Activated CD4-positive, CD25-positive, alpha-beta regulatory T cell treated with anti-CD3 and anti-CD28 coated beads, Interleukin-2, amount 50 U/mL, for 16 hours (primary cell): Measurements from ENCODE around the gene HCN2.
"Not testable (repeated sequence)": the region's sequence is repeated elsewhere in the genome, so short reads cannot be mapped to it uniquely, and the experiment has no call there.

Experiments used
- DNase-seq: peaks from one replicate; pipeline ENCODE4 v3.0.0-alpha.2; 2020; ENCODE audit warnings: low read depth, low spot score

Gene HCN2

DNA sequence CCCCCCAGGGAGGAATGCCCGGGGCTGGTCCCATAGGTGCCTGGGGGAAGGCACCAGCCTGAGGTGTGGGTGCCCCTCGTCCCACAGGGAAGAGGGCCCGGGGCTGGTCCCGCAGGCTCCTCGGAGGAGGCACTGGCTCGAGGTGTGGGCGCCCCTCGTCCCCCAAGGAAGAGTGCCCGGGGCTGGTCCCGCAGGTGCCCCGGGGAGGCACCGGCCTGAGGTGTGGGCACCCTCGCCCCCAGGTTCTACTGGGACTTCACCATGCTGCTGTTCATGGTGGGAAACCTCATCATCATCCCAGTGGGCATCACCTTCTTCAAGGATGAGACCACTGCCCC, 13.6 kb downstream of the HCN2 start:
- DNase-seq: not testable (repeated sequence)

DNA sequence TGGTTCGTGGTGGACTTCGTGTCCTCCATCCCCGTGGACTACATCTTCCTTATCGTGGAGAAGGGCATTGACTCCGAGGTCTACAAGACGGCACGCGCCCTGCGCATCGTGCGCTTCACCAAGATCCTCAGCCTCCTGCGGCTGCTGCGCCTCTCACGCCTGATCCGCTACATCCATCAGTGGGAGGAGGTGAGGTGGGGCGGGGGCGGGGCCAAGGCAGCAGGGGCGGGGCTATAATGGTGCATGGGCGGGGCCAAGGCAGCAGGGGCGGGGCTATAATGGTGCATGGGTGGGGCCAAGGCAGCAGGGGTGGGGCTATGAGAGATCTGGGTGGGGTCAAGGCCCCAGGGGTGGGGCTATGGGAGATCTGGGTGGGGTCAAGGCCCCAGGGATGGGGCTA, 14.1 kb downstream of the HCN2 start:
- DNase-seq: not testable (repeated sequence)

DNA sequence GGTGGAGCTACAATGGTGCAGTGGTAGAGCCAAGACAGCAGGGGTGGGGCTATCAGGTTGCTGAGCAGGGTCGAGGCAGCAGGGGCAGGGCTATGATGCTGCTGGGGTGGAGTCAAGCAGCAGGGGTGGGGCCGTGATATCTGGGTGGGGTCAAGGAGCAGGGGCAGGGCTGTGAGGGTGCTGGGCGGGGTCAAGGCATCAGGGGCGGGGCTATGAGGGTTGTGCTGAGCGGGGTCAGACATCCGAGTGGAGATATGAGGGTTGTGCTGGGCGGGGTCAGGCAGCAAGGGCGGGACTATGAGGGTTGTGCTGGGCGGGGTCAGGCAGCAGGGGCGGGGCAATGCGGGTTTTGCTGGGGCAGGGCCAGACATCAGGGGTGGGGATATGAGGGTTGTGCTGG, 14.7 kb downstream of the HCN2 start:
- DNase-seq: no peak

DNA sequence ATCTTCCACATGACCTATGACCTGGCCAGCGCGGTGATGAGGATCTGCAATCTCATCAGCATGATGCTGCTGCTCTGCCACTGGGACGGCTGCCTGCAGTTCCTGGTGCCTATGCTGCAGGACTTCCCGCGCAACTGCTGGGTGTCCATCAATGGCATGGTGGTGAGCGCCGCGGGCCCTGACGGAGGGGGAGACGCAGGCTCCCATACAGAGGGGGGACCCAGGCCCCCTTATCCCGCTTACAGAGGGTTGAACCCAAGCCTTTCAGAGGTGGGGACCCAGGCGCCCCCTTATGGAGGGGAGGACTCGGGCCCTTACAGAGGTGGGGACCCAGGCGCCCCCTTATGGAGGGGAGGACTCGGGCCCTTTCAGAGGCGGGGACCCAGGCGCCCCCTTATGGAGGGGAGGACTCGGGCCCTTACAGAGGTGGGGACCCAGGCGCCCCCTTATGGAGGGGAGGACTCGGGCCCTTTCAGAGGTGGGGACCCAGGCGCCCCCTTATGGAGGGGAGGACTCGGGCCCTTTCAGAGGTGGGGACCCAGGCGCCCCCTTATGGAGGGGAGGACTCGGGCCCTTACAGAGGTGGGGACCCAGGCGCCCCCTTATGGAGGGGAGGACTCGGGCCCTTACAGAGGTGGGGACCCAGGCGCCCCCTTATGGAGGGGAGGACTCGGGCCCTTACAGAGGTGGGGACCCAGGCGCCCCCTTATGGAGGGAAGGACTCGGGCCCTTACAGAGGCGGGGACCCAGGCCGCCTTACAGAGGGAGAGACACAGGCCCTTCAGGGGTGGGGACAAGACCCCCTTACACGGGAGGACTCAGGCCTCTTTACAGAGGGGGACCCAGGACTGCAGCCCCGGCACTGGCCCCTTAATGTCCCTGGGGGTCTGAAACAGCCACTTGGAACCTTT, 15.6 kb downstream of the HCN2 start:
- DNase-seq: not testable (repeated sequence)

DNA sequence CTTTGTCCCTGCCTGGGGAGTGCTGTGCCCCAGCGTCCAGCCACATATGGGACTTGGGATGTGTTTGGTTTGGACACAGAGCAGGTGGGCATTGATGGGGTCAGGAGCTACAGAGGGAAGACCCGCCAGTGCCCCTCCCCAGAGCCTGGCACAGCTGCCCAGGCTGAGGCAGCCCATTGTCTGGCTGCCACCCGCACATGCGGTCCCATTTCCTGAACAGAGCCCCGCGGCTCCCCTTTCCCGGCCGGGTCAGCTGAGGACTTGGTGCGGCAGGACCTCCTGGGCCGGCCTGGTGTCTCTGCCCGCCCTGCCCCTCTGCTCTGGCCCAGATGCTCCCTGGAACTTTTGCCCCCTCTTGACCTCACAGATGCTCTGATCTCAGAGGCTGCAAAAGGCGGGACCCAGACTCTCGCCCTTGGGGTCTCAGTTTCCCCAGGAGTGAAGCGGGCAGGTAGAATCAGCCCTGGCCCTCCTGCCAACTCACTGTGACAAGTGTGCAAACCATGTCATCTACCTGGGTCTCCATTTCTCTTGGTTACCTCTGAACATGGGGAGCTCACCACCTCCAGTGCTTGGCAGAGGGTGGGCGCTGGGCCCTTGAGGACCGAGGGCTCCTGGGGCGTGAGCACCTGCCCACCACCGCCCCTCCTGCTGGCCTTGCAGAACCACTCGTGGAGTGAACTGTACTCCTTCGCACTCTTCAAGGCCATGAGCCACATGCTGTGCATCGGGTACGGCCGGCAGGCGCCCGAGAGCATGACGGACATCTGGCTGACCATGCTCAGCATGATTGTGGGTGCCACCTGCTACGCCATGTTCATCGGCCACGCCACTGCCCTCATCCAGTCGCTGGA, 17.8 kb downstream of the HCN2 start:
- DNase-seq: no peak

DNA sequence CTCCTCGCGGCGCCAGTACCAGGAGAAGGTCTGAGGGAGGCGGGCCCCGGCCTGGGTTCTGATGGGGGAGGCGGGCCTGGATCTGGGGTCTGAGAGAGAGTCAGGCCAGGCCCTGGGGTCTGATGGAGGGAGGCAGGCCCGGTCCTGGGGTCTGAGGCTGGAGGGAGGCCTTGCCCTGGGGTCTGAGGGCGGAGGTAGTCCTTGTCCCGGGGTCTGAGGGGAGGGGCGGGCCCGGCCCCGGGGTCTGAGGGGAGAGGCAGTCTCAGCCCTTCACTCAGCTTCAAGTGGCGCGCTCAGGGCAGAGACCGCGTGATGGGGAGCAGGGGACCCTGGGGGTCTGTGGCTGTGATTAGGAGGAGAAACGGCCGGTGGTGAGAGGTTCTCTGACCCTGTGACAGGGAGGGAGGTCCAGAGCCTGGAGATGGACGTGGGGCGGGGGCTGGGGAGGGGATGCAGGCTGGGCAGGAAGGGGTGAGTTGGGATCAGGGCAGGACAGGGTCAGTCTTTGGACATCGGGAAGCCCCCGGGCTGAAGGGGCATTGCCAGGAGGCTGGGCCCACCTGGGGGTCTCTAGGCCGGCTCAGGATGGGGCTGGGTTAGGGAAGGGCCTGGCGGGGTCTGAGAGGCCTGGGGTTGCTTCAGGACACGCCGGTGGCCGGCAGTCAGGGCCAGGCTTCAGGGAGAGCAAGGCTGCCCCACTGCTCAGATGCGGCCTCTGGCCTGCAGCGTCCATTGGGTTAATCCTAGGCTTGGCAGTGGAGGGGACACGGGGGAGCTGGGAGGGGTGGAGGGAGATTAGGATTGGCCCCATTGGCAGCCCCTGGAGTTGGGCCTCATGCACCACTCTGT, 18.7 kb downstream of the HCN2 start:
- no peak for DNase-seq

DNA sequence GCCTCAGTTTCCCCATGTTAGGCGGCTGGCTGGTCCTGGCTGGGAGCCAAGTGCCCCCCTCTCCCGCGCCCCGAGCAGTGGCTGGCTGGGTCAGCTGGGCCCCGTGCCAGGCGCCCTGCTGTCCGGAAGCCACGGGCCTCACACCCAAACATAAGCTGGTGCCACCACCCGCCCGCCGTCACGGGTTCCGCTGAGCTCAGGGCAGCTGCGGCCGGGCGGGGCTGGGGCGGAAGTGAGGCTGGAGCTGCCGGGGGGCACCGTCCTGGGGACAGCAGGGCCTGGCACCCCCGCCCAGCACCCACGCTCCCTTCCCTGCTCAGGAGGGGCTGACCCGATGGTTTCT, 19.3 kb downstream of the HCN2 start:
- no peak for DNase-seq

DNA sequence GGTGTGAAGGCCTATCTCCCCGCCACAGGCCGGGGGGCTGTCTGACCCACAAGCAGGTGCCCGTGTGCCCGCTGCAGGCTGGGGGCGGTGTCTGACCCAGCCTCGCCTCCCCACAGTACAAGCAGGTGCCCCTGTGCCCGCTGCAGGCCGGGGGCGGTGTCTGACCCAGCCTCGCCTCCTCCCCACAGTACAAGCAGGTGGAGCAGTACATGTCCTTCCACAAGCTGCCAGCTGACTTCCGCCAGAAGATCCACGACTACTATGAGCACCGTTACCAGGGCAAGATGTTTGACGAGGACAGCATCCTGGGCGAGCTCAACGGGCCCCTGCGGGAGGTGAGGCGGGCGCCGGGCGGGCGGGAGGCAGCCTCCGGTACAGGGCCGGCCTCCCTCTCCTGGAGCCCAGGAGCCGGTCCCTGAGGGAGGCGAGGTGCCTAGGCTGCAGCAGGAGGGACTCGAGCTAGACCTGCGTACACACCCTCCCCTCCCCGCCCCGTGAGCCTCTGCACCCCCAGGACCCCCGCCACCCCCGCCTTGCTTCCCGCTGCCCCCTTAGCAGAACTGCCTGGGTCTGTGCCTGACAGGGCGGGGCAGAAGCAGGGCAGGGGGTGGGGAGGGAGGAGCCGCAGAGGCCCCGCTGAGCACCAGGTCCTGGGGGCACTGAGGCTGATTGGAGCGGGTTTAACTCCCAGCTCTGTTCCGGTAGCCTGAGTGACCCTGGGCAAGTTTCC, 20.6 kb downstream of the HCN2 start:
- no peak for DNase-seq

DNA sequence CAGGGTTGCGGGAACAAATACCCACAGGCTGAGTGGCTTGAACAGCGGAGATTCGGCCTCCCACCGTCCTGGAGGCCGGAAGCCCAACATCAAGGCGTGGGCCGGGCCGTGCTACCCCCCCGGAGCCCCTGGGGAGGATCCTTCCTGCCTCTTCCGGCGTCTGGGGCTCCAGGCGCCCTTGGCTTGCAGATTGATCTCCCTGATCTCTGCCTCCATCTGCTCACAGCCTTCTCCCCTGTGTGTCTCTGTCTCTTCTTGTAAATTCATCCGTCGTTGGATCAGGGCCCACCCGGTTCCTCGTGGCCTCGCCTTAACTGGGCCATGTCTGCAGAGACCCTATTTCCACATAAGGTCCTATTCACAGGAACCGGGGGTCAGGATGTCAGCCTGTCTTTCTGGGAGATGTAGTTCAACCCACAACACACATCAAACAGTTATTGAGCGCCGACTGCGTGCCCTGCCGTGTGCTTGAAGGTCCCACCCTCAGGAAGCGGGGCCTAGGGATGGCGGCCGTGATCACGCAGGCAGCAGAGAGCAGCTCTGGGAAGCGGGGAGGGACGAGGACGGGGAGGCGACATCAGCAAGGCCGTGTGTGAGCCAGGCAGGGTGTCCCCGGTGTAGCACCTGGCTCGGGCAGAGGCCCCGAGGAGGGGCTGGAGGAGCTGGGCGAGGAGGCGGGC, 21.3 kb downstream of the HCN2 start:
- DNase-seq: no peak

DNA sequence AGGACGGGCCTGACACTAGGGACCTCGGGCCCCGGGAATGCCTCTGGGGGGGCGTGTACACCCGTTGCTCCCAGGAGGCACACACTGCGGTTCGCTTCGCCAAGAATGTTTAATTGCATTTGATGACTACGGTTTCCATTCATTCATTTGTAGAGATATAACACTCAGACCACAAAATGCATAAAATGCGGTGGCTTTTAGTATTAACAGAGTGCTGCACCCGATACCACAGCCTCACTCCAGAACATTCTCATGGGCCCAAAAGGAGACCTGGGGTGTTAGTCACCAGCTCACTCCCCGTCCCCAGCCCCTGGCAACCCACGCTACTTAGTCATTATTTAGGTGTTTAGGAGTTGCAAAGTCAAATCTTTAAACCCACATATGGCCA, 21.8 kb downstream of the HCN2 start:
- DNase-seq: peak; percentile 36

DNA sequence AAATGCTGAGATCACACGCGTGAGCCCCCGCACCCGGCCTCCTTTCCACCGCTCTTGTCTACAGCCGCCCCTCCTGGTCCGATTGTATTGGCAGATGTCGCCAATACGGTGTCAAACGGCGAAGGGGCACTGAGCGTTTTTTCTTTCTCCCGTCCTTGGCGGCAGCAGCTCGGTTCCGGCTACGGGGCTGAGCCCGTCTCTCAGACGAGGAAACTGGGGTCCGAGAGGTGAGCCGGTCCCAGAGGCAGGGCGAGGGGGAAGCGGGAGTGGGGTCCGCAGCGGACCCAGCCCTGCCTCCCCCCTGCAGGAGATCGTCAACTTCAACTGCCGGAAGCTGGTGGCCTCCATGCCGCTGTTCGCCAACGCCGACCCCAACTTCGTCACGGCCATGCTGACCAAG, 23.3 kb downstream of the HCN2 start:
- DNase-seq: no peak

DNA sequence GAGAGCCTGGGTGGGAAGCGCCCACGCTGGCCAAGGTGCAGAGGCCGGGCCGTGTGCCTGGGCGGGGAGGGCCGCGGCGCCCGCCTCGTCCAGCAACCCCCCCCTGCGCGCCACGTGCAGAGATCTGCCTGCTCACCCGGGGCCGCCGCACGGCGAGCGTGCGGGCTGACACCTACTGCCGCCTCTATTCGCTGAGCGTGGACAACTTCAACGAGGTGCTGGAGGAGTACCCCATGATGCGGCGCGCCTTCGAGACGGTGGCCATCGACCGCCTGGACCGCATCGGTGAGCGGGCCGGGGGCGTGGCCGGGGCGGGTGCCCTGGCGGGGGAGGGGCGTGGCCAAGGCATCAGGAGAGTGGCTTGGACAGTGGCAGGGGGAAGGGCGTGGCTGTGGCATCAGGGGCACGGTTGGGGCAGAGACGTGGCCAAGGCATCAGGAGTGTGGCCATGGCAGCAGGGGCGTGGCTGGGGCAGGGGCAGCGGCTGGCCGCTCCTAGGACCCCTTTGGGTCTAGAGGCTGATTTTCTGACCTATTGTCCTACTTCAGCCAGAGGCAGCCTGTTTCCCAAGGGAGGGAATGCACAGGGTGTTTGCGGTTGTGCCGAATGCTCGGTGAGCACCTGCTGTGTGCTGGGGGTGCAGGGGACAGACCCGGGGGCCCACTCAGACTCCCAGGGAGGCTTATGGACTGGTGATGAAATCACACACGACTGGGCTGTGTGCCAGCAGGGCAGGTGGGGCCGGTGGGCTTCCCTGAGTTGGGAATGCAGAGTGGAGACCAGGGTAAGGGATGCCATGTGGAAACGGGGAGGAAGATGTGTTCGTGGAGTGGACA, 24.3 kb downstream of the HCN2 start:
- DNase-seq: no peak

DNA sequence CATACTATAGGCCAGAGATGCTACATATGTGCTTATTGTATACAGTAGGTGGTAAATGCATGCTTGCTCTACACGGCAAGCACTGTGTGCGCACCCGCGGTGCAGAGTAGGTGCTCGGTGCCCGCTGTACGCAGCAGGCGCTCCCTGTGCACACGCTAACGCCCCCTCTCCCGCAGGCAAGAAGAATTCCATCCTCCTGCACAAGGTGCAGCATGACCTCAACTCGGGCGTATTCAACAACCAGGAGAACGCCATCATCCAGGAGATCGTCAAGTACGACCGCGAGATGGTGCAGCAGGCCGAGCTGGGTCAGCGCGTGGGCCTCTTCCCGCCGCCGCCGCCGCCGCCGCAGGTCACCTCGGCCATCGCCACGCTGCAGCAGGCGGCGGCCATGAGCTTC, 25.9 kb downstream of the HCN2 start:
- no peak for DNase-seq

DNA sequence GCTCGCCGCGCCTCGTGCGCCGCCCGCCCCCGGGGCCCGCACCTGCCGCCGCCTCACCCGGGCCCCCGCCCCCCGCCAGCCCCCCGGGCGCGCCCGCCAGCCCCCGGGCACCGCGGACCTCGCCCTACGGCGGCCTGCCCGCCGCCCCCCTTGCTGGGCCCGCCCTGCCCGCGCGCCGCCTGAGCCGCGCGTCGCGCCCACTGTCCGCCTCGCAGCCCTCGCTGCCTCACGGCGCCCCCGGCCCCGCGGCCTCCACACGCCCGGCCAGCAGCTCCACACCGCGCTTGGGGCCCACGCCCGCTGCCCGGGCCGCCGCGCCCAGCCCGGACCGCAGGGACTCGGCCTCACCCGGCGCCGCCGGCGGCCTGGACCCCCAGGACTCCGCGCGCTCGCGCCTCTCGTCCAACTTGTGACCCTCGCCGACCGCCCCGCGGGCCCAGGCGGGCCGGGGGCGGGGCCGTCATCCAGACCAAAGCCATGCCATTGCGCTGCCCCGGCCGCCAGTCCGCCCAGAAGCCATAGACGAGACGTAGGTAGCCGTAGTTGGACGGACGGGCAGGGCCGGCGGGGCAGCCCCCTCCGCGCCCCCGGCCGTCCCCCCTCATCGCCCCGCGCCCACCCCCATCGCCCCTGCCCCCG, 26.5 kb downstream of the HCN2 start:
- DNase-seq: no peak

DNA sequence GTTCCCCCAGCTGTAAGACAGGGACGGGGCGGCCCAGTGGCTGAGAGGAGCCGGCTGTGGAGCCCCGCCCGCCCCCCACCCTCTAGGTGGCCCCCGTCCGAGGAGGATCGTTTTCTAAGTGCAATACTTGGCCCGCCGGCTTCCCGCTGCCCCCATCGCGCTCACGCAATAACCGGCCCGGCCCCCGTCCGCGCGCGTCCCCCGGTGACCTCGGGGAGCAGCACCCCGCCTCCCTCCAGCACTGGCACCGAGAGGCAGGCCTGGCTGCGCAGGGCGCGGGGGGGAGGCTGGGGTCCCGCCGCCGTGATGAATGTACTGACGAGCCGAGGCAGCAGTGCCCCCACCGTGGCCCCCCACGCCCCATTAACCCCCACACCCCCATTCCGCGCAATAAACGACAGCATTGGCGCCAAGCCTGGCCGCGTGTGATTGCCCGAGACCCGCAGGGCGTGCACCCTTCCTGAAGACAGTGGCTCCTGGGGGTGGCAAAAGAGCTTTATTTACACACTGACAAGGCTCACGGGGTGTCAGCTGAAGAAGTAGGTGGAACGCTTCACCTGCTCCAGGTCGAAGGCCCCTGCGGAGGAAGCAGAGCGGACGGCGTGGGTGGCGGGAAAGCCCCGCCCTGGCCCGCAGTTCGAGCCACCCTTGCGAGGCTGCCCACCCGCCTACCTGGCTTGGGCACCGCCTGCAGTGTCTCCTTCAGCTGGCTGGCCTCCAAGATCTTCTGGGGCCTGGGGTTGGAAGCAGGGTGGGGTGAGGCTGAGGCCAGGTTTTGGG, 27.3 kb downstream of the HCN2 start:
- DNase-seq: no peak

DNA sequence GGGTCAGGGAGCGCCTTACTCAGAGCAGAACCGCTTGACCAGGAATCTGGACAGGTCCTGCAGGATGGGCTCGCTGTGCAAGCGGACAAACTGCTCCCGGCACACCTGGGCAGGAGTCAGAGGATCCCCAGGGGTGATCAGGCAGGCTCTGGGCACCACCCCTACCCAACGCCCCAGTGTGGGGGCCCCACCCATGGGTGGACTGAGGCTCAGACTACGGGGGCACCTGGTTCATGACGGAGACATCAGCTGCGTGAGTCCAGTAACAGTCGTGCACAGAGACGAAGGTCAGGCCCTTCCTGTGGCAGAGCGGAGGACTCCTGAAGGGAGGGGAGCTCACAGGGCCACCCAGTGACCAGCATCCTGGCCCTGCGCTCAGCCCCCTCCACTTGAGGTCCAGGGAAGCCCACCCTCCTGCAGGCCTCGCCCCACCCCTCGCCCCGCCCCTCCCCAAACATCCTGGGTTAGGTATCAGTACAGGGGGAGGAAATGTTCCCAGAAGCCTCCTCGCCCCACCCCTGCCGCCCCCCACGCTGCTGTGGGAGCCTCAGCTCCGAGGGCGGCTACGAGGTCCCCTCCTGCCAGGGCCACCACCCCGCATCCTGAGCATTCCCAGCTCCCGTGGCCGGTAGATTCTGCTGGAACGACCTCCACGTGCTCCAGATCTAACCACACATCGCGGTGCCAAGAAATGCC, 28.0 kb downstream of the HCN2 start:
- no peak for DNase-seq

DNA sequence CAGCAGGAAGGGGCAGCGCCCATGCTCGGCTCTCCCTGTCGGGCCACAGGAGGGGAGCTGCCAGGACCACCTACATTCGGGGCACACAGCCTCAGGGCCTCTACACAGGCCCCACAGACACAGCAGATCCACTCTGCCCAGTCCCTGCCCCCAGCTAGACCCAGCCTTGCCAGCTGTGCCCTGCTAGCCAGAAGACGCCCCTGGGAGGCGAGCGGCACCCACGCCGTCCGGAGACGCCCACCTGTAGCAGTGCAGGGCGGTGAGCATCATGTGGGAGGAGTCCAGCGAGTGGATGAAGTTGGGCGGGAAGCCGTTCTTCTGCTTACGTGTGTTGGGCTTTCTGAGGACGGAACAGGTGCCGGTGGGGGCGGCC, 28.6 kb downstream of the HCN2 start:
- DNase-seq: no peak

DNA sequence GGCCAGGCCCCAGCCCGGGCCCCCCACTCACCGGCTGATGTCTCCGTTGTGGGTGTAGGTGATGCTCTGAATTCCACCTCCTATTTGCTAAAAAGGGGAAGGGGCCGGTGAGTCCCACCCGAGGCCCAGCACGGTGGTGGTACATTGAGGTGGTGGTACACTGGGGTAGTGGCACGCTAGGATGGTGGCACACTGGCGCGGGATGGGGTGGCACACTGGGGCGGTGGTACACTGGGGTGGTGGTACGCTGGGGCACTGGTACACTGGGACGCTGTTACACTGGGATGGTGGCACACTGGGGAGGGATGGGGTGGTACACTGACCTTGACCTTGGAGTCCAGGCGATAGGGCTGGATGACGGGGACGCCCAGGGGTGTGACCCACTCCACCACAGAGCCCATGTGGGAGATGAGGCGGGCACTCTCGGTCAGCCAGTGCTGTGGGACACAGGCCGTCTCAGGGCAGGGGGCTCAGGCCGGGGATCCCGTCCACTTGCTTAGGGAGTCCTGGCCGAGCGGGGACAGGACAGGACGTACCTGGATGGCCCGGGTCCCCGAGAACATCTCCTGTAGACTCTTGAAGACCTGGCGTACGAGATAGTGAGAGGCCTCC, 29.1 kb downstream of the HCN2 start:
- DNase-seq: no peak
